Measurements from ENCODE around the gene ACVR1. TPM values are rescaled to one million over a fixed set of nuclear protein-coding genes. Genes with fewer than 3 reads are reported as not detected.

ACVR1 gene
- total RNA-seq, 1 donor from 2014 or later, result 66.6 TPM

GRCh38 chr2:157853211-157853610 is 22.9 kb downstream of the ACVR1 start:
- Mint-ChIP-seq H3K27ac (ENCODE audit: unreplicated experiment) (peak overlapping the region; percentile 50), H3K4me3 (ENCODE audit: unreplicated experiment) (no peak overlapping the region), H3K27me3 (ENCODE audit: unreplicated experiment) (no peaks in the 10 kb centered on the region), H3K9me3 (ENCODE audit: unreplicated experiment) (no peaks in the 10 kb centered on the region), H3K36me3 (ENCODE audit: unreplicated experiment) (peaks cover 19% of the 10 kb centered on the region), H3K4me1 (ENCODE audit: unreplicated experiment) (peaks cover 53% of the 10 kb centered on the region)
- DNase-seq (ENCODE audit: extremely low spot score, unreplicated experiment), result no peak
- TF ChIP-seq CTCF (IDR thresholded peaks at IDR 0.05), result no peak

- peaks cover 33% of the 10 kb centered on the region for H3K4me1 Mint-ChIP-seq (ENCODE audit: unreplicated experiment)
- H3K9me3 Mint-ChIP-seq (ENCODE audit: unreplicated experiment), result no peaks in the 10 kb centered on the region
- H3K27me3 Mint-ChIP-seq (ENCODE audit: unreplicated experiment), result no peaks in the 10 kb centered on the region
- H3K4me3 Mint-ChIP-seq (ENCODE audit: unreplicated experiment), result no peak overlapping the region
- no peak for DNase-seq (ENCODE audit: extremely low spot score, unreplicated experiment)
- TF ChIP-seq CTCF (IDR thresholded peaks at IDR 0.05), result no peak
- no peak overlapping the region for H3K27ac Mint-ChIP-seq (ENCODE audit: unreplicated experiment)
- peaks cover 20% of the 10 kb centered on the region for H3K36me3 Mint-ChIP-seq (ENCODE audit: unreplicated experiment)
These were observed 26.5 kb downstream of the ACVR1 start for GRCh38 chr2:157849591-157849990.

GRCh38 chr2:157848213-157848612 is 27.9 kb downstream of the ACVR1 start:
- Mint-ChIP-seq H3K36me3 (ENCODE audit: unreplicated experiment) (peaks cover 20% of the 10 kb centered on the region), H3K9me3 (ENCODE audit: unreplicated experiment) (no peaks in the 10 kb centered on the region), H3K4me1 (ENCODE audit: unreplicated experiment) (peaks cover 34% of the 10 kb centered on the region), H3K4me3 (ENCODE audit: unreplicated experiment) (no peak overlapping the region), H3K27ac (ENCODE audit: unreplicated experiment) (no peak overlapping the region), H3K27me3 (ENCODE audit: unreplicated experiment) (no peaks in the 10 kb centered on the region)
- no peak for DNase-seq (ENCODE audit: extremely low spot score, unreplicated experiment)
- no peak for TF ChIP-seq CTCF (IDR thresholded peaks at IDR 0.05)

- H3K27ac Mint-ChIP-seq (ENCODE audit: unreplicated experiment), result no peak overlapping the region
- no peaks in the 10 kb centered on the region for H3K9me3 Mint-ChIP-seq (ENCODE audit: unreplicated experiment)
- no peak for DNase-seq (ENCODE audit: extremely low spot score, unreplicated experiment)
- peaks cover 12% of the 10 kb centered on the region for H3K36me3 Mint-ChIP-seq (ENCODE audit: unreplicated experiment)
- peaks cover 45% of the 10 kb centered on the region for H3K4me1 Mint-ChIP-seq (ENCODE audit: unreplicated experiment)
- H3K4me3 Mint-ChIP-seq (ENCODE audit: unreplicated experiment), result no peak overlapping the region
- no peak for TF ChIP-seq CTCF (IDR thresholded peaks at IDR 0.05)
- no peaks in the 10 kb centered on the region for H3K27me3 Mint-ChIP-seq (ENCODE audit: unreplicated experiment)
These were observed 31.0 kb downstream of the ACVR1 start for GRCh38 chr2:157845081-157845480.

GRCh38 chr2:157843935-157844334 is 32.2 kb downstream of the ACVR1 start:
- Mint-ChIP-seq H3K4me3 (ENCODE audit: unreplicated experiment) (no peak overlapping the region), H3K36me3 (ENCODE audit: unreplicated experiment) (peaks cover 12% of the 10 kb centered on the region), H3K27me3 (ENCODE audit: unreplicated experiment) (no peaks in the 10 kb centered on the region), H3K4me1 (ENCODE audit: unreplicated experiment) (peaks cover 52% of the 10 kb centered on the region), H3K9me3 (ENCODE audit: unreplicated experiment) (no peaks in the 10 kb centered on the region), H3K27ac (ENCODE audit: unreplicated experiment) (no peak overlapping the region)
- no peak for DNase-seq (ENCODE audit: extremely low spot score, unreplicated experiment)
- no peak for TF ChIP-seq CTCF (IDR thresholded peaks at IDR 0.05)

Measured in osteocyte (in vitro differentiated cells).